Stimulated activated CD8-positive, alpha-beta memory T cell treated with anti-CD3 and anti-CD28 coated beads, Interleukin-2, amount 100 ng/mL, for 1 hour (primary cell): ENCODE data around the gene KCNMB4.
A peak's percentile ranks its signal among the peaks of the same experiment; 100 is the strongest.

Experiments used
- DNase-seq, 2 donors: peaks; one replicate each; pipeline ENCODE4 v3.0.0-alpha.2; 2020; ENCODE audit warnings: low read depth in 2 of 2

Gene KCNMB4

GRCh38 chr12:70365648-70366518, at the start of gene KCNMB4:
Gene KCNMB4 (plus strand): TSS chr12:70366290. CDS start chr12:70366735, 445 bp downstream.
- peak; percentile 35 to 47 for DNase-seq

GRCh38 chr12:70317781-70318180, 48.3 kb upstream of the KCNMB4 start:
- no peak for DNase-seq

GRCh38 chr12:70319605-70320004, 46.5 kb upstream of the KCNMB4 start:
- no peak for DNase-seq

GRCh38 chr12:70321191-70321590, 44.9 kb upstream of the KCNMB4 start:
- no peak for DNase-seq

- DNase-seq, result no peak
Observed at GRCh38 chr12:70327541-70327940, 38.5 kb upstream of the KCNMB4 start.

- DNase-seq, result no peak
Observed at GRCh38 chr12:70329728-70330127, 36.4 kb upstream of the KCNMB4 start.

GRCh38 chr12:70330158-70330557, 35.9 kb upstream of the KCNMB4 start:
- DNase-seq, result no peak

GRCh38 chr12:70332236-70332635, 33.9 kb upstream of the KCNMB4 start:
- no peak for DNase-seq

- no peak for DNase-seq
Observed at GRCh38 chr12:70334742-70335141, 31.3 kb upstream of the KCNMB4 start.

- no peak for DNase-seq
Observed at GRCh38 chr12:70338531-70338930, 27.6 kb upstream of the KCNMB4 start.

- DNase-seq, result no peak
Observed at GRCh38 chr12:70351076-70351475, 15.0 kb upstream of the KCNMB4 start.

- DNase-seq, result no peak
Observed at GRCh38 chr12:70353780-70354660, 12.1 kb upstream of the KCNMB4 start.

GRCh38 chr12:70354787-70355186, 11.3 kb upstream of the KCNMB4 start:
- DNase-seq, result no peak

- DNase-seq, result no peak
Observed at GRCh38 chr12:70355972-70356371, 10.1 kb upstream of the KCNMB4 start.

- DNase-seq, result no peak
Observed at GRCh38 chr12:70359458-70360197, 6.5 kb upstream of the KCNMB4 start.

GRCh38 chr12:70360218-70360617, 5.9 kb upstream of the KCNMB4 start:
- no peak for DNase-seq

GRCh38 chr12:70364695-70365397, 1.2 kb upstream of the KCNMB4 start:
- no peak for DNase-seq

GRCh38 chr12:70365398-70365647, 767 bp upstream of the KCNMB4 start:
- no peak for DNase-seq

- DNase-seq, result peak; percentile 21 to 35
Observed at GRCh38 chr12:70366581-70367257, 629 bp downstream of the KCNMB4 start.

- DNase-seq, result no peak
Observed at GRCh38 chr12:70367258-70368141, 1.4 kb downstream of the KCNMB4 start.
